ENCODE measurements around the gene NRXN2.

Gene NRXN2

GRCh38 chr11:64760759-64761420 lies 37.9 kb upstream of the NRXN2 start:
- H3K9ac ChIP-seq (ENCODE audit: low read depth, low read length, poor library complexity, severe bottlenecking), result no peak overlapping the region
- H2AFZ ChIP-seq (ENCODE audit: low read length), result no peak overlapping the region
- TF ChIP-seq CTCF (conservative IDR thresholded peaks at IDR 0.05; ENCODE audit: low read length) (no peak), EZH2phosphoT487 (IDR thresholded peaks at IDR 0.05; ENCODE audit: borderline replicate concordance) (no peak)
- H3K36me3 ChIP-seq (ENCODE audit: insufficient read depth, low read length), result peaks cover 36% of the 10 kb centered on the region
- H3K9me2 ChIP-seq (replicated peaks; ENCODE audit: low read depth, low read length), result no peaks in the 10 kb centered on the region
- peaks cover 47% of the 10 kb centered on the region for H3K4me1 ChIP-seq (ENCODE audit: insufficient read depth, low read length, poor library complexity, severe bottlenecking)
- H3K9me3 ChIP-seq (ENCODE audit: insufficient read depth, low read depth, low read length), result no peaks in the 10 kb centered on the region
- H3K4me3 ChIP-seq (ENCODE audit: low read length, poor library complexity, severe bottlenecking), result no peak overlapping the region
- peaks cover 29% of the 10 kb centered on the region; the same call in 1 of the 2 replicates for H3K79me2 ChIP-seq (ENCODE audit: insufficient read depth, low read length)
- H3K4me2 ChIP-seq (ENCODE audit: low read depth, low read length, poor library complexity, severe bottlenecking), result no peak overlapping the region
- peaks cover 25% of the 10 kb centered on the region for H3F3A ChIP-seq (ENCODE audit: low read depth)
- peaks cover 48% of the 10 kb centered on the region for H4K20me1 ChIP-seq (ENCODE audit: insufficient read depth, low read length, poor library complexity, severe bottlenecking)
- H3K27me3 ChIP-seq (ENCODE audit: insufficient read depth, low read length, poor library complexity, severe bottlenecking), result no peaks in the 10 kb centered on the region

DNA sequence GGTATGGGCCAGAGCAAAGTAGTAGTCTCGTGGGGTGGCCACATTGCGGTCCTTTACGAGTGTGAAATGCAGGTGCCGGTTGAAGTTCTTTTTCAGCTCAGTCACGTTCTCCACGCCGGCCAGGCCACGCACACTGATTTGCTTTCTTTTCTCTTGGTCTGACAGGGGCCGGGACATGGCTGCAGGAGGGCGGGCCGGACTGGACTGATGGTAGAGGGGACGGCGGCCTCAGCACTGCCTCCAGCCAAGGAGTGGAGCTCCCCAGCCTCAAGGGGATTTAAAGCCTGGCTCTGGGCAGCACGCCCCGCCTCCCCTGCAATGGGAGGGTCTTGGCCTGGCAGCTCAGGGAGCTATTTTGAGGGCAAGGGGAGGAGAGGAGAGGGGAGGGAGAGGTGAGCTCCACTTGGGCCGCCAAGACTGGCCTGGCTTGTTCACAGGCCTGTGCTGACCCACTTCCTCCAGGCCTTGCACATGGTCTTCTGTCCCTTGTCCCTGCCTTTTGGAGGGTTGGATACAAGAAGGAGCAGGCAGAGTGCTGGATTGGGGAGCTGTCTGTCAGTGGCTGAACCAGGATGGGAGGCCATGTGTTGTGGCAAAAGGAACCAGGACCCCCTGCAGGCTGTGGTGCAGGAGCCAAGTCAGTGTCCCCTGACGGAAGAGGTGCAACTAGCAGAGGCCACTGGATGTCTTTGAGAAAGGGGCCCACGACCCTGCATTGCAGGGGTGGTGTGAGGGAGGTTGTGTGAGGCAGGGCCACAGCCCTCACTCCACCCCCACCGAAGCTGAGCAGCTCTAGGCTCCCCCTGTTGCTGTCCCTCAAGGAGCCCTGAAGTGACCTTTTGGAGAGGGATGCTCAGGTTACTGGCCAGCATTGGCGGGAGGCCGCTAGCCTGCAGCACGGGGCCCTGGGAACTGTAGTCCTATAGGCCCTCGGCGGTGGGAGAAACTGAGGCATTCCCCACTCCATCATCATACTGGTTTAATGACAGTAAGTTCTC lies 37.0 kb upstream of the NRXN2 start, which contains the start of gene PYGM:
Gene PYGM (minus strand): TSS at position 253 of the 998 bp plus-strand sequence. CDS start 76 bp downstream, at position 177.
- Histone ChIP-seq H3K9ac (ENCODE audit: low read depth, low read length, poor library complexity, severe bottlenecking) (no peak within 1 kb of the TSS), H3F3A (ENCODE audit: low read depth) (peaks cover 20% of the 10 kb centered on the region), H3K9me2 (replicated peaks; ENCODE audit: low read depth, low read length) (no peaks in the 10 kb centered on the region), H4K20me1 (ENCODE audit: insufficient read depth, low read length, poor library complexity, severe bottlenecking) (peaks cover 39% of the 10 kb centered on the region), H3K27me3 (ENCODE audit: insufficient read depth, low read length, poor library complexity, severe bottlenecking) (no peaks in the 10 kb centered on the region), H3K36me3 (ENCODE audit: insufficient read depth, low read length) (peaks cover 28% of the 10 kb centered on the region), H3K9me3 (ENCODE audit: insufficient read depth, low read depth, low read length) (no peaks in the 10 kb centered on the region), H2AFZ (ENCODE audit: low read length) (no peak within 1 kb of the TSS), H3K4me3 (ENCODE audit: low read length, poor library complexity, severe bottlenecking) (no peak within 1 kb of the TSS), H3K4me2 (ENCODE audit: low read depth, low read length, poor library complexity, severe bottlenecking) (no peak within 1 kb of the TSS), H3K79me2 (ENCODE audit: insufficient read depth, low read length) (peaks cover 24% of the 10 kb centered on the region; the same call in 1 of the 2 replicates), H3K4me1 (ENCODE audit: insufficient read depth, low read length, poor library complexity, severe bottlenecking) (peaks cover 44% of the 10 kb centered on the region)
- TF ChIP-seq EZH2phosphoT487 (IDR thresholded peaks at IDR 0.05; ENCODE audit: borderline replicate concordance) (no peak), CTCF (conservative IDR thresholded peaks at IDR 0.05; ENCODE audit: low read length) (no peak)

- H3K9me2 ChIP-seq (replicated peaks; ENCODE audit: low read depth, low read length), result no peaks in the 10 kb centered on the region
- H3K36me3 ChIP-seq (ENCODE audit: insufficient read depth, low read length), result peaks cover 20% of the 10 kb centered on the region; the same call in 1 of the 2 replicates
- H2AFZ ChIP-seq (ENCODE audit: low read length), result no peak overlapping the region
- H3K27me3 ChIP-seq (ENCODE audit: insufficient read depth, low read length, poor library complexity, severe bottlenecking), result no peaks in the 10 kb centered on the region
- peaks cover 16% of the 10 kb centered on the region; the same call in 1 of the 2 replicates for H3K79me2 ChIP-seq (ENCODE audit: insufficient read depth, low read length)
- H3F3A ChIP-seq (ENCODE audit: low read depth), result peaks cover 13% of the 10 kb centered on the region
- peaks cover 31% of the 10 kb centered on the region for H4K20me1 ChIP-seq (ENCODE audit: insufficient read depth, low read length, poor library complexity, severe bottlenecking)
- no peak overlapping the region for H3K4me3 ChIP-seq (ENCODE audit: low read length, poor library complexity, severe bottlenecking)
- no peak overlapping the region for H3K4me2 ChIP-seq (ENCODE audit: low read depth, low read length, poor library complexity, severe bottlenecking)
- no peaks in the 10 kb centered on the region for H3K9me3 ChIP-seq (ENCODE audit: insufficient read depth, low read depth, low read length)
- H3K4me1 ChIP-seq (ENCODE audit: insufficient read depth, low read length, poor library complexity, severe bottlenecking), result peaks cover 36% of the 10 kb centered on the region
- TF ChIP-seq EZH2phosphoT487 (IDR thresholded peaks at IDR 0.05; ENCODE audit: borderline replicate concordance), result no peak
- no peak for TF ChIP-seq CTCF (conservative IDR thresholded peaks at IDR 0.05; ENCODE audit: low read length)
- H3K9ac ChIP-seq (ENCODE audit: low read depth, low read length, poor library complexity, severe bottlenecking), result no peak overlapping the region
These were observed 36.2 kb upstream of the NRXN2 start for GRCh38 chr11:64759131-64759721.

Data from Loucy (cell line).